ACC112 (cell line): ENCODE results near the gene VWA5B1.

Source experiments
- H2AFZ ChIP-seq: fragments of 200-600 bp; sonication (generic); one replicate; pipeline ENCODE4 v1.6.0; 2017; ENCODE audit warnings: antibody characterized with exemption, low read length; ENCODE audit not compliant: unreplicated experiment
- H3K27ac ChIP-seq: fragments of 200-600 bp; sonication (generic); 2 replicates; pipeline ENCODE4 v1.5.1; 2014; ENCODE audit warnings: low read depth, mild to moderate bottlenecking, antibody characterized with exemption, low read length, moderate library complexity
- H3K27me3 ChIP-seq: fragments of 200-600 bp; sonication (generic); 2 replicates; pipeline ENCODE4 v1.6.1; 2014; ENCODE audit warnings: mild to moderate bottlenecking, antibody characterized with exemption, low read length, moderate library complexity, mixed read lengths; ENCODE audit not compliant: insufficient read depth
- H3K36me3 ChIP-seq: fragments of 200-600 bp; sonication (generic); 2 replicates; pipeline ENCODE4 v1.6.1; 2016; ENCODE audit warnings: mild to moderate bottlenecking, antibody characterized with exemption, low read length, moderate library complexity, mixed read lengths; ENCODE audit not compliant: insufficient read depth
- H3K4me1 ChIP-seq: fragments of 200-600 bp; sonication (generic); one replicate; pipeline ENCODE4 v1.6.1; 2016; ENCODE audit warnings: low read length, mixed read lengths; ENCODE audit not compliant: insufficient read depth, unreplicated experiment, control insufficient read depth
- H3K4me3 ChIP-seq: fragments of 200-600 bp; sonication (generic); 2 replicates; pipeline ENCODE4 v1.5.1; 2014; ENCODE audit warnings: mild to moderate bottlenecking, low read depth, low read length
- H3K79me2 ChIP-seq: fragments of 200-600 bp; sonication (generic); one replicate; pipeline ENCODE4 v1.6.0; 2016; ENCODE audit warnings: low read length; ENCODE audit not compliant: control insufficient read depth, unreplicated experiment, insufficient read depth

The VWA5B1 gene

DNA sequence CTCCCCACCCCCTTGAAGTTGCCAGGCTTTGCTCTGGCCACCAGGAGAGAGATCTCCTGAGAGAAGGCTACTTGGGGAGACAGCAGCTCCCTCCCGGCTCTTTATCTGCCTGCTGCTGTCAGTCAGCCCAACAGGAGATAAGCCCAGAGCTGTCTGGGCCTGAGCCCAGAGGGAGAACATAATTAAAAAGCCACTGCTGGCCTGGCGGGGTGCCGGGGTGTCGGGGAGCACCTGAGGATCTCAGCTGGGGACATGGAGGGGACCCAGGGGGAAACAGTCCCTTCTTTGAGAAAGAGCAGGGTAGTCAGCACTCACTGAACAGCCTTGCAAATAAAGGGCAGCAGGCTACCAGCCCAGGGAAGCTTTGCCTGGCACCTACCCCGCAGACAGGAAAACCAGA is 17.9 kb downstream of the VWA5B1 start:
- Histone ChIP-seq H3K36me3 (no peaks in the 10 kb centered on the region), H3K79me2 (no peaks in the 10 kb centered on the region), H3K27ac (no peak overlapping the region), H3K27me3 (peaks cover 88% of the 10 kb centered on the region), H3K4me3 (no peak overlapping the region), H2AFZ (no peak overlapping the region), H3K4me1 (no peaks in the 10 kb centered on the region)

DNA sequence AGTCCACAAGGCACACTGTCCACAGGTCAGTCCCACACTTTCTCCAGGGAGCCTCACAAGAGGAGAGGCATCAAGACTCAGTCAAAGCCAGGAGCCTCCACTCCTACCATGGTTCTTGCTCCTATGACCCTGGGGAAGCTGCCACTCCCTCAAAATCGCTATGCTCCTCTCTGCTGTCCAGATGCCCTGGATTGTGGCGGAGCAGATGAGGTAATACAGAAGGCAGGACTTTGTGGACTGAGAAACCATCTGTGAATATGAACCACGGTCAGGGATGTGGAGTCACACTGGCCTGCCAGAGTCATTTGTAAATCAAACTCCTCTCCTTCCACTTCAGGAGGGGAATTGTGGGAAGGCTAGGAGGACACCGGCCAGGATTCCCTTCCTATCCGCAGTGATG is 20.6 kb downstream of the VWA5B1 start:
- Histone ChIP-seq H3K27ac (no peak overlapping the region), H3K79me2 (no peaks in the 10 kb centered on the region)

DNA sequence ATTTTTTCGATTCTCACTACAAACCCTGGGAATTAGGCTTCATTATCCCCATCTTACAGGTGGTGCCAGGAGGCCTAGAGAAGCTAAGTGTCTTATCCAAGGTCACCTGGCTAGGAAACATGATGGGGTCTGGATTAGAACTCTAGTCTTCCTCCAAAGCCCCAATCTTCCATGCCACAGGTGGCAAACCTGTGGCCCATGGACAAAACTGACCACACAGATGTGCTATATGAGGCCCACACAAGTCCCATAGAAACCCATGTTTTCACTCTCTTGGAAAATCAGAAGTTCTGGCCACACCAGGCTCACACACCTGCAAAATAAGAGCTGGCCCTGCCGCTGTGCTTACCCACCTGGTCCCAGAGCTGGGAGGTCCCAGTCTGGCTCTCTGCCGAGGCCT is 21.6 kb downstream of the VWA5B1 start:
- Histone ChIP-seq H3K4me3 (no peak overlapping the region), H3K27ac (no peak overlapping the region), H2AFZ (no peak overlapping the region), H3K4me1 (no peaks in the 10 kb centered on the region), H3K27me3 (peaks cover 86% of the 10 kb centered on the region), H3K79me2 (no peaks in the 10 kb centered on the region), H3K36me3 (no peaks in the 10 kb centered on the region)

More for the DNA sequence above, 20.6 kb downstream of the VWA5B1 start:
- H3K27me3 ChIP-seq: peaks cover 88% of the 10 kb centered on the region
- no peak overlapping the region for H3K4me3 ChIP-seq
- H3K4me1 ChIP-seq: no peaks in the 10 kb centered on the region
- no peaks in the 10 kb centered on the region for H3K36me3 ChIP-seq
- no peak overlapping the region for H2AFZ ChIP-seq

DNA sequence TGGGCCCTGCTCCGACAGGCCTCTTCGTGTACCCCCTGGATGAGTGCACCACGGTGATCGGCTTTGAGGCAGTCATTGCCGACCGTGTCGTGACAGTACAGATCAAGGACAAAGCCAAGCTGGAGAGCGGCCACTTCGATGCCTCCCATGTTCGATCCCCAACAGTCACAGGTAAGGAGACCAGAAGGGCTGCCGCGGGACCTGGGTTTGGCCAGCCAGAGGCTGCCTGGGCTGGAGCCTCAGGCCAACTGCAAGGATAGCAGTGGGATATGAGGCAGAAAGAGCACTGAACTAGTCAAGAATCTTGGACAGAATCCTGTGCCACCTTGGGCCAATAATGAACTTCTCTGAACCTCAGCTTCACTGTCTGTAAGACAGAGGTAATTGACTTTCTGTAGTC is 22.1 kb downstream of the VWA5B1 start:
- H3K4me3 ChIP-seq: no peak overlapping the region
- peaks cover 86% of the 10 kb centered on the region for H3K27me3 ChIP-seq
- no peaks in the 10 kb centered on the region for H3K79me2 ChIP-seq
- no peak overlapping the region for H3K27ac ChIP-seq
- H2AFZ ChIP-seq: no peak overlapping the region
- H3K4me1 ChIP-seq: no peaks in the 10 kb centered on the region
- no peaks in the 10 kb centered on the region for H3K36me3 ChIP-seq

DNA sequence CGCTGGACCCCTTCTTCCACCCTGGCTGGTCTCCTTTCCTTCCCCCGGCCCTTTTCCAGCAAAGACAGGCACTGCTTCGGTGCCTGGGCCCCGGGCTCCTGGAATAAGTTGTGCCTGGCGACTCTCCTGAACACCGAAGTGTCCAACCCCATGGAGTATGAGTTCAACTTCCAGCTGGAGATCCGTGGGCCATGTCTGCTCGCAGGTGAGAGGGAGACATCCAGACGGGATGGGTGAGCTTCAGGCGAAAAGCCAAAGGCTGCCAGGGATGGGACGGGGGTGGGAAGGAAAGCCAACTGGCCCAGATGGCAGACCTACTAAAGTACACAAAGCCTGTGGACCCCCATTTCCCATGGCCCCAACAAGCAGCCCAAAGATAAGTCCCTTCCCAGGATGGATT is 26.8 kb downstream of the VWA5B1 start:
- Histone ChIP-seq H3K4me1 (no peaks in the 10 kb centered on the region), H3K4me3 (no peak overlapping the region), H3K27me3 (peaks cover 89% of the 10 kb centered on the region), H3K27ac (no peak overlapping the region), H3K79me2 (no peaks in the 10 kb centered on the region), H3K36me3 (no peaks in the 10 kb centered on the region), H2AFZ (no peak overlapping the region)

DNA sequence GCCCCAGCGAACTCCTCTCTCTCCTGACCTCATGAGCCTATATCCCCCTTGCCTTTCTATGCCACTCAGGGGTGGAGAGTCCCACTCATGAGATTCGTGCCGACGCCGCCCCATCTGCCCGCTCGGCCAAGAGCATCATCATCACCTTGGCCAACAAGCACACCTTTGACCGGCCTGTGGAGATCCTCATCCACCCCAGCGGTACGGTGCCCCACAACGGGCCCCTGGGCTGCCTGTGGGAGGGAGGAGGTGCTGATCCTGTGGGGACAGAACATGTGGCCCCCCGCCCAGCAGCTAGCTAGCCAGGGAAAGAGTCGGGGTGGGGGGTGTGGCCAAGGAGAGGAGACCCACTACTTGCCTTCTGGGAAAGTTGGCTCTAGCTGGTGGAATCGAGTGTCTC is 27.8 kb downstream of the VWA5B1 start:
- Histone ChIP-seq H2AFZ (no peak overlapping the region), H3K36me3 (no peaks in the 10 kb centered on the region), H3K27ac (no peak overlapping the region), H3K4me3 (no peak overlapping the region), H3K27me3 (peaks cover 90% of the 10 kb centered on the region), H3K79me2 (no peaks in the 10 kb centered on the region), H3K4me1 (no peaks in the 10 kb centered on the region)

DNA sequence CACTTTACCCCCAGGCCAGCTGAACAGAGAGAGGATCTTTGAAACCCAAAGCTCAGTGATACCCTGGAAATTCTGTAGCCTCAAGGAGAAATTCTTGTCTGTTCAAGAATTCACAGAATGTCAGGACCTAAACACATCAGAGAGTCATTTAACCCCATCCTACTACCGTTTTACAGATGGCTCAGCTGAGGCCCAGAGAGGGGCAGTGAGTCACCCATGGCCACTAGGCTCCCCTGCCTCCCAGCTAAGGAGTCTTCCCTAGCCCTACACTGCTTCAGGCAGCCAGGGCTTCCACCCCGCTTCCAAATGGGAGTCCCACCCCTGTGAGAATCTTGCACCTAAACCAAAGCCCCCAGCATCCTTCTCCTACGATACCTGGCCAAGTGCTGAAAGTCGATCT is 28.3 kb downstream of the VWA5B1 start:
- H3K4me3 ChIP-seq: no peak overlapping the region
- H2AFZ ChIP-seq: no peak overlapping the region
- H3K27me3 ChIP-seq: peaks cover 91% of the 10 kb centered on the region
- H3K79me2 ChIP-seq: no peaks in the 10 kb centered on the region
- no peak overlapping the region for H3K27ac ChIP-seq
- no peaks in the 10 kb centered on the region for H3K4me1 ChIP-seq
- H3K36me3 ChIP-seq: no peaks in the 10 kb centered on the region

DNA sequence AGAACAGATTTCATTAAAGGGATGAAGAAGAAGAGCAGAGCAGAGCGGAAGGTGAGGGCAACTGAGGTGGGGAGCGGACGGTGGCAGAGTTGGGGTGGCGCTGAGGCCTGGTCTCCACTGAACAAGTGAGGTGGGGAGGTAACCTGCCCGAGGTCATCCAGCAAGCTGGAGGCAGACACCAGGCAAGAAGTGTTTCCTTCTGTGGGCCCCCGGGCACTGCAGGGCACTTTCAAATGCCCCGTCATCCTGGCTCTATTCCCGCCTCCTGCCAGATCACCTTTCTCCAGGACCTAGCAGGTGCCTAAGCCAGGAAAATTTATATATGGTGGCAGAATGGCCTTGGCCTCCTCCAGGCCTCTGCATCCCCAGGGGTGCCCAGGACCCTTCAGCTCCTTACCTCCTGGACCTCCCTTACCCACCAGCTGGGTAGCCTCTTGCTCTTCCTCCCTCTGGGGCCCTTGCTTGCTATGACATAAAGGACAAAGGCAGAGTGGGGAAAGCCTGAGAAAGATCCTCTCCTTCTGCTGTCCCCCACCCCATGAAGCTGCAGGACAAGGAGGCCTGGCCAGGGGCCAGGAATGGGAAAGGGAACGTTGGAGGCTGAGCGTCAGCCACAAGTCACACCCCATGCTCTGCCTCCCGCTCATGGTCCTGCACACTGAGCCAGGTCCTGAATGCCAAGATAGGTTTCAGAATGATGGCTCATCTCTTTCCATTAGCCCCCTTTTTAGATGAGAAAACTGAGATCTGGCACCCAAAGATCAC is 29.0 kb downstream of the VWA5B1 start:
- Histone ChIP-seq H3K36me3 (no peaks in the 10 kb centered on the region), H3K27ac (no peak overlapping the region), H3K79me2 (no peaks in the 10 kb centered on the region), H3K4me3 (no peak overlapping the region), H3K4me1 (no peaks in the 10 kb centered on the region), H3K27me3 (peaks cover 92% of the 10 kb centered on the region), H2AFZ (no peak overlapping the region)

DNA sequence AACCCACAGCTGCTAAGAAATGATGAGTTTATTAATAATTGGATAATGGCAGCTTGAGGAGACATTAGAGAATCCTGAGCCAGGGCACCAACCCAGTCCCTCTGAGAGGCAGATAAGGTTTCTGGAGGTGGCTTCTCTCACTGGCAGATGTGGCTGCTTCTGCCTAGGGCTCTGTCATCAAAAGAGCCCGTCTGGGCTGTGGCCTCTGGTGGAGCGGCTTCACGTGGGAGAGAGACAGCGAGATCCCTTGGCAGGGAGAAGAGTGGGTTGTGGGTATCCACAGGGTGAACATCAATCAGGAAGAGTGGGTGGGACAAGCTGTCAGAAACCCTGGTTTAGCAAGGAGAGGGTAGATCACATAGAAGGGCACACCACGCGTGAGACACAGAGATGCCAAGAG is 30.0 kb downstream of the VWA5B1 start:
- Histone ChIP-seq H3K79me2 (no peaks in the 10 kb centered on the region), H3K36me3 (no peaks in the 10 kb centered on the region), H3K27ac (no peak overlapping the region), H3K4me3 (no peak overlapping the region), H3K4me1 (no peaks in the 10 kb centered on the region), H2AFZ (no peak overlapping the region), H3K27me3 (peaks cover 93% of the 10 kb centered on the region)

DNA sequence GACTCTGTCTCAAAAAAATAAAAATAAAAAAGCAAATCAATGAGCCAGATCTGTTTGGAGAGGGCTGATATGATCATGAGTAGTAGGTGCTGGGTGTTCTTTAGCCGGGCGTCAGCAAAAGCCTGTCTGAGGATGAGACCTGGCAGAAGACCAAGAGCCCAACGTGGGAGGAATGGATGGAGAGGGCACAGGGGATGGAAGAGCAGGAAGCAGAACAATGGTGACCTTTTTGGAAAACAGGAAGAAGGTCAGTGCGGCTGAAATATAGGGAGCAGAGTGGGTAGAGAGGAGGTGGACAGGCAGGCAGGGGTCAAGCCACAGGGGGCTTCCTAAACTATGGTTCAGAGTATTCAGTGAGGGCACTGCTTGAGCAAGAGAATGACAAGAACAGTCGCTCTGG is 30.9 kb downstream of the VWA5B1 start:
- Histone ChIP-seq H3K4me1 (no peaks in the 10 kb centered on the region), H3K27me3 (peaks cover 93% of the 10 kb centered on the region), H2AFZ (no peak overlapping the region)

DNA sequence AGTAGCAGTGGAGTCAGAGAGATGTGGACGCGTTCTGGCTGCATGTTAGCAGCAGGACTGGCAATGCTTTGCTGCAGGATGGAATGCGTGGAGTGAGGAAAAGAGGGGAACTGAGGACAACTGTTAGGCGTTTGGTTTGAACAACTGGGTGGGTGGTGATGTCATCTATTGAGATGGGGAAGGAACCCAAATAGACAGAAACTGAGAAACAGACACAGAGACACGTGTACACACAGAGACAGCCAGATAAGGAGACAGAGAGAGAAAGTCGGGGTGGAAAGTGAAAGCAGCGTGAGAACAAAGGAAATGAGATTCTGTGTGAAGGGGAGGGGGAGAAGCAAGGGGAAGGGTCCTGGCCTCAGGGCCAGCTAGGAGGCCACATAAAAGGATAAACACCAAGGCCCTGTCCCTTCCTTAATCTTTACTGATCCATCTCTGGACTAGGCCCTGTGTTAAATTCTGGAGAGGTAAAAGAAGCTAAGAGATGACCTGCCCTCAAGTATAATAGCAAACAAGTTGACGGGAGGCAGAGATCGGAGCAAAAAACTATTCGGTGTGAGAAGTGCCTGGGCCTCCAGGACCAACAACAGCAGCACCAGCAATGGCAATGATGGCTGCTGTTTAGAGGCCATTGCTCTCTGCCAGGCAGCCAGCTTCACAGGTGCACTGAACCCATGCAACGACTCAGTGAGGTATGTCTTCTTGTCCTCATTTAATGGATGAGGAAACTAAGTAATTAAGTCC is 31.6 kb downstream of the VWA5B1 start:
- Histone ChIP-seq H3K27ac (no peak overlapping the region), H2AFZ (no peak overlapping the region), H3K4me3 (no peak overlapping the region), H3K36me3 (no peaks in the 10 kb centered on the region), H3K79me2 (no peaks in the 10 kb centered on the region), H3K4me1 (no peaks in the 10 kb centered on the region), H3K27me3 (peaks cover 95% of the 10 kb centered on the region)

More for the DNA sequence above, 30.9 kb downstream of the VWA5B1 start:
- Histone ChIP-seq H3K79me2 (no peaks in the 10 kb centered on the region), H3K27ac (no peak overlapping the region), H3K4me3 (no peak overlapping the region), H3K36me3 (no peaks in the 10 kb centered on the region)
